GM12878 (cell line): Measurements from ENCODE around the gene GXYLT1. TPM values are rescaled to one million over a fixed set of nuclear protein-coding genes. Genes with fewer than 3 reads are reported as not detected.
A peak's percentile ranks its signal among the peaks of the same experiment; 100 is the strongest.

Experiments
- CEBPZ ChIP-seq: fragments of 150-350 bp; IDR thresholded peaks from 2 replicates; pipeline ENCODE4 v1.6.1; 2016; ENCODE audit warnings: low read depth, low read length
- CUX1 ChIP-seq: IDR thresholded peaks from 2 replicates; pipeline ENCODE4 v1.6.1; 2012; ENCODE audit warnings: improper control_type of control experiment, low read depth, low read length; ENCODE audit not compliant: insufficient replicate concordance
- IKZF2 ChIP-seq, 2 experiments: fragments of 450-650 bp; IDR thresholded peaks; 2 replicates each; pipeline ENCODE4 v1.6.1; 2017; ENCODE audit warnings: mild to moderate bottlenecking in 2 of 2, moderate library complexity in 2 of 2
- NFYB ChIP-seq: IDR thresholded peaks from 2 replicates; pipeline ENCODE4 v1.6.1; 2011; ENCODE audit warnings: low read depth, mild to moderate bottlenecking, low read length, improper control_type of control experiment, moderate library complexity; ENCODE audit not compliant: insufficient read depth
- YY1 ChIP-seq: IDR thresholded peaks from 2 replicates; pipeline ENCODE4 v1.6.1; 2011; ENCODE audit warnings: low read depth, mild to moderate bottlenecking, low read length
- polyA plus RNA-seq, 11 experiments: library from polyadenylated mRNA; depleted of rRNA in 4 of 11; unstranded in 6 of 11; stranded (reverse) in 5 of 11; fragments of >200 nt; fragmentation: Nextera tagmentation in 4 of 11; fragmentation: Illumina TruSeq in 1 of 11; extraction: Ambion mirVana in 4 of 11; extraction: Trizol in 1 of 11; gene quantifications; 1 replicate in 1 of 11; 2 replicates in 10 of 11; pipeline versions ENCODE4 v1.2.1 to v1.2.3, GENCODE V29; 2011 to 2016; ENCODE audit warnings: inconsistent platforms in 2 of 11, missing spikeins in 2 of 11, low read depth in 1 of 11
- total RNA-seq, 4 experiments: library from RNA; depleted of rRNA in 3 of 4; stranded (reverse); fragments of >200 nt in 3 of 4; fragmentation: Illumina TruSeq in 1 of 4; extraction: Trizol in 1 of 4; gene quantifications; 2 replicates each; pipeline versions ENCODE4 v1.2.1 to v1.2.3, GENCODE V29; 2013 to 2021

The GXYLT1 gene
- total and polyA plus RNA-seq, 10 of the 15 experiments (the other 5 are each of a cell fraction or from before 2014, with no cell fraction given): 2.3 to 14.9 (median 8.9) TPM

GRCh38 chr12:42097971-42098370 lies 46.7 kb downstream of the GXYLT1 start (continued):
- TF ChIP-seq CEBPZ: no peak
- TF ChIP-seq CUX1: no peak
- no peak for TF ChIP-seq NFYB
- no peak; a peak in 1 of 4 replicates for TF ChIP-seq IKZF2 (IDR thresholded peaks at IDR 0.05)
- TF ChIP-seq YY1: peak; percentile 80; the same call in 1 of the 2 replicates
